Measurements from ENCODE around the gene THADA. TPM values are rescaled to one million over a fixed set of nuclear protein-coding genes. Genes with fewer than 3 reads are reported as not detected.

THADA gene
- total RNA-seq, 1 donor: 33.2 TPM

DNA sequence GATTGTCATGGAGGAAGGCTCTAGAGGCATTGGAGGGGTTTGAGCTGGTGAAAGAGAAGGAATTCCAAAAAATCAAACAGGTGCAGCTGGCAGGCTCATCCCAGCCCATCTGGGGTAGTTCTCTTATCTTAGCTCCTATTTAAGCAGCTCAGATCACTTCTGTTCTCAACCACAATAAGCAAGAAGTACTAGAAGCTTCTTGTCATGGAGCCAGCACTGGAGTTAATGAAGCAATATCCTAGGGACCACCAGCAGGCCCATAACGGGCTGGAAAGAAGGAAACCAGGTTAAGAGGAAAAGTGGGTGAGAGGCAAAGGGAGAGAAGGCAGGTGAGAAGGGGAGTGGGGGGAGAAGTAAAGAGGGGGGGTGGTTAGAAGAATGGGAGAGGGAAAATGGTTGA lies 268.7 kb downstream of the THADA start:
- no peak for TF ChIP-seq CTCF (IDR thresholded peaks at IDR 0.05; ENCODE audit: insufficient read depth, low read depth, low read length)

DNA sequence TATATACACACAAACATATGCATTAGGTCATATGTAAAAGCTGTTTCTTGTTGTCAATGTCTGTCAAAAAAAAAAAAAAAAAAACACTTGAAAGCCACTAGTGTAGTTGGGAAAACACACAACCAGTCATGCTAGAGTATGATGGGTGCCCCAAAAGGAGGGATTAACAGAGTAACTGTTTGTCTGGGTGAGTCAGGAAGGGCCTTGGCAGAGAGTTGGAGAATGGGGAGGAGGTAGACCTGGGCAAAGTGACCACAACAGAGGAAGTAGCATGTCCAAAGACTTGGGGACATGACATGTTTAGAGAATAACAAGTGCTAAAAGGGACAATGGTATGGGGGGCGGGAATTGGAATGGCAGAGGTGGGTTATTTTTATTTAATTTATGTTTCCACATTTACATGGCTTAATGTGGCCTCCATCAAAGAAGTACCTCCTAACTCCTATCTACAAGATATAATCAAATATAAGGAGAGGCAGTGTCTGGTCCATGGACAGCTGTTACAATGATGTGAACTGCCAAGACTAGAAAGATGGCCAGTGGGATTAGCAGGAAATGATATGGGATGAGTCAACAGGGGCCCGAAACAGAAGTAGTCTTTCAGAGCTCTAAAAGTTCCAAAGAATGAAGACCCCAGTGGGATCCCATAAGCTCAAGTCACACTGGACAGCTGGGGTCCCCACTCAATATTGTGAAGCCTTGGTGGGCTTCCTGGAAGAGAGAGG lies 269.6 kb downstream of the THADA start:
- no peak for DNase-seq (ENCODE audit: low read depth)
- H3K4me3 ChIP-seq (ENCODE audit: low read depth, low read length): no peak overlapping the region
- TF ChIP-seq CTCF (IDR thresholded peaks at IDR 0.05; ENCODE audit: insufficient read depth, low read depth, low read length): no peak

More for the DNA sequence above, 268.7 kb downstream of the THADA start:
- H3K4me3 ChIP-seq (ENCODE audit: low read depth, low read length): no peak overlapping the region
- no peak for DNase-seq (ENCODE audit: low read depth)

DNA sequence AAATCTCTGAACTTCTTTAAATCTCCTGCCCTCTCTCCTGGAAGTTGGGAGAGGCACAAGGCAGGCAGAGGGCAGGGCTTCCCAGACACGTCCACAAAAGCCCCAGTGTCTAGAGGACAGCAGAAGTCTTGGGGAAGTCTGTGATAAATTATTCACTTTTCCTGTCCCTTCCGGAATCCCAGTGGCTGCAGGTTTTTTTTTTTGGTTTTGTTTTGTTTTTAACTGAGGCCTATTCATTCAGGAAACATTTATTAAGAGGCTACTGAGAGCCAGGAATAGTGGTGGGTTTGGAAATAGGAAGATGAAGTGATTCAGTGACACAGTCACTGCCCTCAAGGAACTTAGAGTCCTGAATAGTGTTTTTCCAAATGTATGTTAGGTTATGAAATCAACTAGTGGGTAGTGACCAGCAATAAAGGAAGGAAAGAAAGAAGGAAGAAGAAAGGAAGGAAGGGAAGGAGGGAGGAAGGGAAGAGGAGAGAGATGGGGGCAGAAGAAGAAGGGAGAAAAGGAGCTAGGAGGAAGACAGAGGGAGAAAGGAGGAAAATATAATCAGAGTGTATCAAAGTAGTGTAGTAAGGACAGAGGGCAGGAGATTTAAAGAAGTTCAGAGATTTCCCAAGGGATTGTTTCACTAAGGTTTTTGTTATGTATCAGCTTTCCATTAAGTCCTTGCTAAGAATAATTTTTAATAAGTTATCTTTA lies 270.6 kb downstream of the THADA start:
- H3K4me3 ChIP-seq (ENCODE audit: low read depth, low read length): no peak overlapping the region
- no peak for DNase-seq (ENCODE audit: low read depth)
- TF ChIP-seq CTCF (IDR thresholded peaks at IDR 0.05; ENCODE audit: insufficient read depth, low read depth, low read length): no peak

GRCh38 chr2:43324259-43325106 lies 271.4 kb downstream of the THADA start:
- TF ChIP-seq CTCF (IDR thresholded peaks at IDR 0.05; ENCODE audit: insufficient read depth, low read depth, low read length): no peak
- no peak overlapping the region for H3K4me3 ChIP-seq (ENCODE audit: low read depth, low read length)
- no peak for DNase-seq (ENCODE audit: low read depth)

- no peak for DNase-seq (ENCODE audit: low read depth)
- H3K4me3 ChIP-seq (ENCODE audit: low read depth, low read length): no peak overlapping the region
- TF ChIP-seq CTCF (IDR thresholded peaks at IDR 0.05; ENCODE audit: insufficient read depth, low read depth, low read length): no peak
Observed at GRCh38 chr2:43323857-43324256, 272.0 kb downstream of the THADA start.

GRCh38 chr2:43321446-43321845 lies 274.4 kb downstream of the THADA start:
- DNase-seq (ENCODE audit: low read depth): no peak
- TF ChIP-seq CTCF (IDR thresholded peaks at IDR 0.05; ENCODE audit: insufficient read depth, low read depth, low read length): no peak
- H3K4me3 ChIP-seq (ENCODE audit: low read depth, low read length): no peak overlapping the region

All from fibroblast of villous mesenchyme (primary cell).